IPS-NIHi11 (cell line): ENCODE data around the gene WASF2.
"Not testable (repeated sequence)": the region's sequence is repeated elsewhere in the genome, so short reads cannot be mapped to it uniquely, and the experiment has no call there.

Experiments
- DNase-seq: peaks from one replicate; pipeline ENCODE4 v3.0.0; 2012; ENCODE audit warnings: mixed read lengths, low spot score

WASF2 gene, protein sequence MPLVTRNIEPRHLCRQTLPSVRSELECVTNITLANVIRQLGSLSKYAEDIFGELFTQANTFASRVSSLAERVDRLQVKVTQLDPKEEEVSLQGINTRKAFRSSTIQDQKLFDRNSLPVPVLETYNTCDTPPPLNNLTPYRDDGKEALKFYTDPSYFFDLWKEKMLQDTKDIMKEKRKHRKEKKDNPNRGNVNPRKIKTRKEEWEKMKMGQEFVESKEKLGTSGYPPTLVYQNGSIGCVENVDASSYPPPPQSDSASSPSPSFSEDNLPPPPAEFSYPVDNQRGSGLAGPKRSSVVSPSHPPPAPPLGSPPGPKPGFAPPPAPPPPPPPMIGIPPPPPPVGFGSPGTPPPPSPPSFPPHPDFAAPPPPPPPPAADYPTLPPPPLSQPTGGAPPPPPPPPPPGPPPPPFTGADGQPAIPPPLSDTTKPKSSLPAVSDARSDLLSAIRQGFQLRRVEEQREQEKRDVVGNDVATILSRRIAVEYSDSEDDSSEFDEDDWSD

GRCh38 chr1:27489973-27490741 is at the start of gene WASF2:
TSS of gene WASF2 (minus strand) at chr1:27490167. CDS start at chr1:27428890, 61,277 bp downstream.
- peak; percentile 91 for DNase-seq

- no peak for DNase-seq
Observed at GRCh38 chr1:27538793-27539192, 48.8 kb upstream of the WASF2 start.

DNA sequence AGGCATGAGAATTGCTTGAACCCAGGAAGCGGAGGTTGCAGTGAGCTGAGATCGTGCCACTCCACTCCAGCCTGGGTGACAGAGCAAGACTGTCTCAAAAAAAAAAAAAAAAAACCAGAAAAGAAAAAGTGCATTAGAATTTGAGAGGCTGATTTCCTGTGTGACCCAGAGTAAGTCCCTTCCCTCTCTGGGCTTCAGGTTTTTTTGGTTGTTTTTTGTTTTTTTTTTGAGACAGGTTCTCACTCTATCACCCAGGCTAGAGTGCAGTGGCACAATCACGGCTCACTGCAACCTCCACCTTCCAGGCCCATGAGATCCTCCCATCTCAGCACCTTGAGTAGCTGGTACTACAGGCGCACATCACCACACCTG is 48.3 kb upstream of the WASF2 start:
- not testable (repeated sequence) for DNase-seq

DNA sequence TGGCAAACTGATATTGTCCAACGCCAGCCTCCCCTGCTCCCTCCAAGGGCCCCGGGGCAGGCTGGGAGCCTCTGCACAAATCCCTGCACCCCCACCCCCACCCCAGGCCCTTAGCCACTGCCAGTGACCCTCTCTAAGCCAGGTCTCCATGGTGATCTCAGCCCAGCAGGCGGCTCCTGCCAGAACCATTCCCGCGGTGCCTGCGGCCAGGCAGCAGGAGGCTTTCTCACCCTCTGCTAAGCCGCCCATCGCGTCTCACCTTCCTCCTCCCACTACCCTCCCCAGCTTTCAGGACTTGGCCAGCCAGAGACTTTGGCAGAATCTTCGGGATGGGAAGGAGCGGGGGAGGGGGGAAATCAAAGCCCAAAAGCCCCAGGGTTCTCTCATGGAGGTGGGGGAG is 46.8 kb upstream of the WASF2 start:
- peak; percentile 76 for DNase-seq

DNA sequence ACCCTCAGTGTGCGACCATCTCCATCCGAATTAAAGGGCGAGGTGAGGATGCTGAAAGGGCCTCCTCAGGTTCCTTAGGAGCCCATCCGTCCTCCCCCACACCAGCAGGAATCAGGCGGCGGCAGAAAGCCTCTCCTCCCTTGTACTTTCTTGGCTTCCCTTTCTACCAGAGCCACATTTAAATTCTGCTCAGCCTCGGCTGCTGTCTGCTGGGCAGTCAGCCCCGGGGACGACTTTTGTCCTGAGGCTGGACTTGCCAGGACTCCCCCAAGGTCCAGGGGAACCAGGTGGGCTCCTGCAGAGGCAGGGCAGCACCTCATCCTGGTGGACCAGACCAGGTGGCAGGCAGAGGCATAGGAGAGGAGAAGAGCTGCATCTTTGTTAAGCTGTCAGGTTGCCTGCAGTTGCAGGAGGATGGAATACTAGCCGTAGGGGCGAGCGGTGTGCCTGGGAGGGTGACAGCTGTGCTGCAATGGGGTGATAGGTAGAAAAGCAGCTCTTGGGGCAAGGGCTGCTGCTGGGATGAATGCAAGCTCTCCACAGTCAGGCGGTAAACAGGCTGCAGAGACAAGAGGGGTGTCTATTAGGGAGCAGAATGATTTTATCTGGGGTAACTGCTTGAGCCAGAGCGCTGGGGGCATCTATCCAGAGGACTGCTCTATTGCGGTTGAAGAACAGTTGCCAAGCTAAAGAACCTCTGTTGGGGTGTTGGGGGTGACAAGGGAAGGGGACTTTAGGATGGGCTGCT is 46.2 kb upstream of the WASF2 start:
- DNase-seq = no peak

DNA sequence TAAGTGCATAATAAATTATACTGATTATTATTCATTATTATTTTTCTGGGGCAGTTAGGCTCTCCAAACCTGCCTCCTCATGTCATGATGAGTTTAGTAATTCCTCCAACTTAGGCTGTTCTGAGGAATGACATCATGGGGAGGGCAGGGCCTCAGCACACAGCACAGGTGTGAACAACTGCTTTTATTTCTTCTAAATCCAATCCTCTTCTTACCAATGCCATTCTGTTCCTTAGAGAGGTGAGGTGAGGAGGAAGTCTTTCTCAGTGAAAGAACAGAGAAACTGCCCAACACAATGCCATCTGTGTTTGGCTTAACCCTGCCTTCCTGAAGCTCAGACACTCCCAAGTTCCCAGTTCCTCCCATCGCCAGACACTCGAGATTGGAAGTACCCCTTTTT is 45.4 kb upstream of the WASF2 start:
- no peak for DNase-seq

- DNase-seq = no peak
Observed at GRCh38 chr1:27531959-27532685, 42.2 kb upstream of the WASF2 start.

DNA sequence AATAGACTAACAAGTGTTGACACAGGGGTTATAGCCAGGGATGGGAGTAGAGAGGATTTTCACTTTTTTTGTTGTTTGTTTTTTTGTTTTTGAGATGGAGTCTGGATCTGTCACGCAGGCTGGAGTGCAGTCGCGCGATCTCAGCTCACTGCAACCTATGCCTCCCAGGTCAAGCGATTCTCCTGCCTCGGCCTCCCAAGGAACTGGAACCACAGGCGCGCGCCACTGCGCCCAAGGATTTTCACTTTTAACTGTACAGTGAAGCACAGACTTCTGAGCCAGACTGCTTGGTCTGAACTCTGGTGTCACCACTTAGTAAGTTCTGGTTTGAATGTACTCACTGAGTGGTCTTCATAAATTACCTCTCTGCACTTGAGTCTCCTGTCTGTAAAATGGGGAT is 40.2 kb upstream of the WASF2 start:
- no peak for DNase-seq

DNA sequence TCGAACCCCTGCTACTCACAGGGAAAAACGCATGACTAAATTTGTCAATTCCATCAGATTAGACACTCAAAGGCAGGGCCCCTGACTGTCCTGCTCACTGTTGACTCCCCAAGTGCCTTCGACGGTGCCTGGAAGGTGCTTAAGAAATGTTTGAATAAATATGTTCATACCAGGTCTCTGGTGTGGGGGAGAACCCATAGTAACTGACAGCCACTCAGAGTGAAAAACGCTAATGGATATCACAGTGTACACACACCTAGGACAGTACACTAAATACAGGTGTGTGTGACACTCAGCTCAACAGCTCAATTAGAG is 39.7 kb upstream of the WASF2 start:
- DNase-seq = no peak

DNA sequence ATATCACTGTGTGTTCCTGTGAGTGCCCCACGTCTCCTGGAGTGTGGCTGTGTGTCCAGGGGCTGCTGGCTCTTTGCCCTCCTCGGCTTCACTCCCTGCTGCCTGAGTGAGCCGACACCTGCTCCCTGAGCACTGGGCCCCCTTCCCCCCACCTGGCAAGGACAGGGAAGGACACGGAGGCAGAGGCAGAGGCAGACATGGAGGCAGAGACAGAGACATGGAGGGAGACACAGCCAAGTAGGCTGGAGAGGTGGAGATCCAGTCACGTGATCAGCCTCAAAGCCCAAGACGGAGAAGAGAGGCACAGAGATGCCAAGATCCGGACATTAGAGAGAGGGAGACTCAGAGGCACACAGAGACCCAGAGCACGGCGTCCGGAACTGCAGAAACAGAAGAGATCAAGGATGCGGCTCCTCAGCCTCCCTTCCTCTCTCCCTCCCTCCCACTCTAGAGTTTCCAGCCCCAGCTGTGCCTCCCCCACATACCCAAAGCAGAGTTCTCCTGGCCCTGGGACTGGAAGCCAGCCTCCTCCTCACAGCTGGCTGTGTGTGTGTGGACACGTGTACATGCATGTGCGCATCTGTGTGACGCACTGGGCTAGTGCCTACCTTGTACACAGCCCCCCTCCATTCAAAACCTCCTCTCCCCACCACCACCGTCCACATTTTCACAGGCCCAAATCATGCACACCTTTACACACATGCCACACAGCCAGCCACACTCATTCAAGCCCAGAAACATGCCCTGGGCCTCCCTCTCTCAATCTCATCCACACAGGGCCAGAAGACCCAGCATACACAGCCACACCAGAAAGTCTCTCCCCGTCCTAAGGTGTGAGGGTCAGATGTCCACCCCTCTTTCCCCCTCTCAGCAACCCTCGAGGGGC is 39.1 kb upstream of the WASF2 start:
- DNase-seq = no peak

GRCh38 chr1:27527890-27528817 is 38.2 kb upstream of the WASF2 start:
- DNase-seq = peak; percentile 75

DNA sequence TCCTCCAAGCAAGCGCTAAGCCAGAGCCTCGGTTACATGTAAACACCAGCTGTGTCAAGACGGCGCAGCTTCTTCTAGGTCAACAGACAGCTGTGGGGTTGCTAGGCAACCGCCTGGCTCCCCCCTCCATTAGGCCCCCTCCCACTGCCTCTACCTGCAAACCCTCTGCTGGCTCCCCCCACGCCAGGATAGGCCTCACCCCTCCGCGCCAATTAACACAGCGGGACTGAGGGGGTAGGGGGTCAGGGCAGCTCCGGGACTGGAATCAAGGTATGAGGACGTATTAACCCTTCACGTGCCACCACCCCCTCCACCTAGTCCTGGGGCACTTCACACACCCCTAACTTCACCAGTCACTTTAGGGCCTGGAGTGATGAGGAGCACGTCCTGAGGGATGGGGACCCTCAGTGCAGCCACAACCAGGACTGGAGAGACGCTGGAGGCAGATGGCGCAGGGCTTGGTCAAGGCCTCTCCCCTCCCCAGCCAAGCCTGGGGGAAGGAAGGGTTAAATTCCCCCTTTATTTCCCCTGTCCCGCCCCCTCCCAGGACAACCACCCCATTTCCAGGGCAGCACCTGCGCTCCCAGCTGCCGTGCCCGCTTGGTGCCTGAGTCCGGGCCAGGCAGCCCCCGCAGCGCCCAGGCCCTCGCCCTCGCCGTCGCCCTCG is 37.4 kb upstream of the WASF2 start:
- peak; percentile 87 for DNase-seq

DNA sequence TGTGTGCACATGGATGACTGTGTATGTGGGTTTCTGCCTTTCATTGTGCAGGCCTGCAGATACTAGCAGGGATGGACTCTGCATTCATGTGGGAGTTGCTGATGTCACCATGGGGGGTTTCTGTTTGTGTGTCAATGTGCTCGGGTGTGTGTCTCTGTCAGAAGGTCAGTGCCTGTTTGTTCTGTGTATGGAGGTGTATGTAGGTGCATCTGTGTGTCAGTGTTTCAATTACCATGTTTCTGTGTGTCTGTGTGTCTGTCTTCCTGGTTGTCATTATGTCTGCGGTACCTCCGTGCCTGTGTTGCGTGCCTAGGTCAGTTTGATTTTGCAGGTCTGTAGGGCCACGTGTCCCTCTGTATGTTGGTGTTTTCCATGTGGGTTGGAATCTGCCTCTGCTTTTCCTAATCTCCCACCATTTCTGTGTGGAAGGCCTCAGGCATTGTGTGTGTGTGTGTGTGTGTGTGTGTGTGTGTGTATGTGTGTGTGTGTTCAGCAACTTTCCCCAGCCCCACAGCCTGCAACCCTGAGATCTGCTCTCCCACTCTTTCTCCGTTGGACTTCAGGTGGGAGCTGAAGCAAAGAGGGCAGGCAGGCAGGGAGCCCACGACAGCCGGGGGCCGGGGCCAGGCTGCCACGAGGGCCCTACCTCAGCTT is 36.7 kb upstream of the WASF2 start:
- DNase-seq = no peak

DNA sequence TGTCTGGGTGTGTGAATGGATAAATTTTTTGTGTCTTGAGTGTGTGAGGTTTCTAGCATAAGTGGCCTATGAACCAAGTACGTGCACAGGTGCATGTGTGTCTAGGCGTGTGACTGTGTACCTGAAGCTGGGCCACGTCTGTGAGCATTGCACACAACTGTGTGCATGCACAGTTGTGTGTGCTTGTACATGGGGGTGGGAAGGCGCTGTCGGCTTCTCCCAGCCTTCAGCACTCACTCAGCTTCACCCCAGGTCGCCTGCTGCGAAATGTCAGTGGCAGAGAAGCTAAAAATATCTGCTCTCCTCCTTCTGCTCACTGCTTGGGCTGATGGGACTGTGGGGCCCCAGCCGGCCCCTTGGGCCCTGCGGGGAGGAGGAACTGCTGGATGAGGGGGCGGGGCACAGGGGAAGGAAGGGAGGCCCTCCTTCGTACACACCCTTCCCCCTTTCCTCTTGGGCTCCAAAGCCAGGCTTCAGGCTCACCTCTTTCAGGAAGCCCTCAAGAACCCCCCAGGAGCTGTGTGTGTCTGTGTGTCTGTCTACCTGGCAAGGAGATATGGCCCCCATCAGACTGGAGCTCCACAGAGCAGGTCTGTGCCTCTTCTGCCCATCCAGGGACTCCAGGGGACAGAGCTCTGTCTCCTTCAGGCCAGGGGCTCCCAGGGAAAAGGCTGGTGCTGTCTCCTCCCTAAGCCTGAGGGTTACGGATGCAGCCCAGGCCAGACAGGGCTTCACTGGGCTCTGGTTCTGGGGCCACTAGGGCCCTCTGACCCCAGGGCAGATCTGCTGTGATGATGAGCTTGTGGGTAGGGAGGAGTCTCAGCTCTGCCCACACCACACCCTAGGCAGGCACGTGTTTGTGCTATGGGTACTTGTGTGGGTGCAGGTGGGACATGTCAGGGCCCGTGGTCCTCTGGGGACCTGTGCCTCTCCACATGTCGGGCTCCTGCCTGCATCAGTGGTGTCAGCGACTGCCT is 35.6 kb upstream of the WASF2 start:
- DNase-seq = peak; percentile 82

DNA sequence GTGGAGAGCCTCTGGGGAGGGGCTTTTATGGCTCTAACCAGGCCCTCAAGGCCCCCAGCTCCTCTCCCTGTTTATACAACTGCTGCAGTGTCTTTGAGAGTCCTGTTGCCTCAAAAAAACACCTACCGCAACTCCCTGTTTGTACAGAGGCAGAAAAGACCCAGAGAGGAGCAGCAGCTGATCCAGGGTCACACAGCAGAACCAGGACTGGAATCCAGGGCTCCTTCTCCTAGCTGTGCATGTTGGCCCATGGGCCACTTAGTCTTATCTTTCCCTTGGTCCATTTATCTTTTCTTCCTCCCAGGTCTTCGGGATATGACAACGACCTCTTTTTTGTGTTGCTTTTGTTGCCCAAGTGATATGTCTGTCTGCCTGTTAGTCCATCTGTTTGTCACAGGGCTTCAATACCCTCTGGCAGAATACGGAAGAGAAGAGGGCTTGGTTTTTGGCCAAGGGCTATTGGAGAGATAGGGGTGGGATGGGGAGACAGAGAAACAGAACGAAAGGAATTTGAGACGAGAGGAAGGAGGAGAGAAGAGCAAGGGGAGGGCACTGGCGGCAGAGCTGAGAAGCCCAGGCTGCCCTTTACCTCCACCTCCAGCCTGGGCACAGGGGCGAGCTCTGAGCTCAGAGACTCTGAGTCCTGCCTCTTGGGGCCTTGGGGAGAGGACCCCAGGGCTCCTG is 33.5 kb upstream of the WASF2 start:
- DNase-seq = no peak

GRCh38 chr1:27522432-27523336 is 32.7 kb upstream of the WASF2 start:
- peak; percentile 60 for DNase-seq
